Dedifferentiated amniotic fluid mesenchymal stem cell (primary cell): ENCODE measurements around the gene ZNF18.
"Not testable (repeated sequence)": the region's sequence is repeated elsewhere in the genome, so short reads cannot be mapped to it uniquely, and the experiment has no call there.

Experiments
- DNase-seq: peaks from one replicate; pipeline ENCODE4 v3.0.0-alpha.2; 2016; ENCODE audit errors: extremely low spot score

The ZNF18 gene

DNA sequence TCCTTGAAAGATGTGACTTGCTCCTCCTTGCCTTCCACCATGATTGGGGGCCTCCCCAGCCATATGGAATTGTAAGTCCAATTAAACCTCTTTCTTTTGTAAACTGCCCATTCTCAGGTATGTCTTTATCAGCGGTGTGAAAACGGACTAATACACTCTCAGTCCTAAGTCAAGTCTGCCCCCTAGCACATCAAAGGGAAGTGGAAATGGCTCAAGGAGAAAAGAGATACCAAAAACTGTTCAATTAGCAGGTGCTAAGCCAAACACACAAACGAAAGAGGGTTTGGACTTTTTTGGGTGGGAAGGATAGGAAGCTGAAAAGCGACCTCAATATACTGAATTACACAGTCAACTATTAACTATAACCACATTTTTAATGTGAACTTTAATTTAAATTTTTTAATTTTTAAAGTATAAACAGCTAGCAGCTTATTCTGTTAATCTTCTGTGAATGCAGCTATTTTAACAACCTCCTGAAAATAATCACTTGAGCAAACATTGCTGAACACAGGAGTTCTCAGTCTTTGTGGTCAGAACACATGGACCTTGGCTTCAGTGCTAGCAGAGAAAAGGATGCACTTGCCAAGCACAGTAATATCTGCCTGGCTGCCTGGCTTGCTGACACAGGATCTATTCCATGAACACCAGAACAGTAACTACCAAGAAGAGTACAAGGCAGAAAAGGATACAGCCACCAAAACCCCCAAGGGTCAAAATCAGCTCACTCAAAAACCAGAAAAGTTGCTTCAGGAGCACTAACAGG is 10.9 kb downstream of the ZNF18 start:
- DNase-seq = no peak

DNA sequence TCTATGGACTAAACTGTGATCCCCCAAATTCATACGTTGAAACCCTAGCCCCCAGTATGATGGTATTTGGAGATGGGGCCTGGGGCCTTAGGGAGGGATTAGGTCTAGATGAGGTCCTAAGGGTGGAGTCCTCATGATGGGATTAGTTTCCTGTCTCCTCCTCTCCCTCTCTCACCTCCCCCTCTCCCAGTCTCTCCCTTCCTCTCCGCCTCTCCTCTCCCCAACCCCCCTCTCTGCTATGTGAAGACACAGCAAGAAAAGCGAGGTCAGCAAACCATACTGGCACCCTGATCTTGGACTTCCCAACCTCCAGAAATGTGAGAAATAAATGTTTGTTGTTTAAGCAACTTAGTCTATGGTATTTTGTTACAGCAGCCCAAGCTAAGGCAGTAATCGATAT is 15.4 kb downstream of the ZNF18 start:
- DNase-seq = no peak

DNA sequence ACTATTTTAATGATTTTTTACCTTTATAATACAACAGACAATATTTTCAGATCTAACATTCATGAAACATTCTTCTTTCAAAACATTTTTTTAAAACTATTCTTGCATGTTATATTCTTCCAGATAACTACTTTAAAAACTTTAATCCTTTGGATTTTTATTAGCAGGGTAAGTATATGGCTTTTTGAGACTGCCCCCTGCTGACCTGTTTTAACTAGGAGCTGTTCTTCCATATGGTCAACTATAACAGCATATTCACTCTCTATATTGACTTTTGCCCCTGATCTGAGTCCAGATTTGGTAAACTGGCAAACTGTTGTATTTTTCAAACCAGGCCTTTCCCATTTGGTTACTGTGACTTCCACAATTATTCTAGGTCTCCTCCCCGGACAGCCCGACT is 16.5 kb downstream of the ZNF18 start:
- no peak for DNase-seq

GRCh38 chr17:11979795-11980194 is 17.5 kb downstream of the ZNF18 start:
- DNase-seq = no peak

DNA sequence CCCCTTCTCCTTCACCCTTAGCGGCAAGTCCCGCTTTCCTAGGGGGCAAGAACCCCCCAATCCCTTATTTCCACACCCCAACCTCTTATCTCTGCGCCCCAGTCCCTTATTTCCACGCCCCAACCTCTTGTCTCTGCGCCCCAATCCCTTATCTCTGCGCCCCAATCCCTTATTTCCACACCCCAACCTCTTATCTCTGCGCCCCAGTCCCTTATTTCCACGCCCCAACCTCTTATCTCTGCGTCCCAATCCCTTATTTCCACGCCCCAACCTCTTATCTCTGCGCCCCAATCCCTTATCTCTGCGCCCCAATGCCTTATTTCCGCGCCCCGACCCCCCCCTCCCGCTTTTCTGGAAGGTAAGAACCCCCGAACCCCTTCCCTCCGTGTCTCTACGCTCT is 24.5 kb downstream of the ZNF18 start:
- not testable (repeated sequence) for DNase-seq

DNA sequence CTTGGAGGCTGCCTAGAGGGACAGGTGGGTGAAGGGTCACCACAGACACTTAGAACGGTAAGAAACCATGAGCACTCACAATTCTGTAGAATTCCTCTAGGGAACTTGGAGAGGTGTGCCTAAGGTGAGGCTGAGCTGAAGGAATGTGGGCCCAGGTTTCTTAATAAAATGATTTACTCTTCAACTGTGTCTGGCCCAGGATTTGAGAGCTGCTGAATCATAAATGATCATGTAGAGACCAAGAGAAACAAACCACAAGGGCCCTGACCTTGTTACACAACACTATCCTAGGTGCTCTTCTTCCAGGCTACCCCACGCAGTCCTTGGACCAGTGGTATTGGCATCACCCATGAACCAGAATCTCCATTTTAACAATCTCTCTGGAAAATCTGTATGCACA is 27.7 kb downstream of the ZNF18 start:
- DNase-seq = no peak

- DNase-seq = no peak
Observed at GRCh38 chr17:11954936-11955335, 42.3 kb downstream of the ZNF18 start.

- no peak for DNase-seq
Observed at GRCh38 chr17:11953924-11954323, 43.4 kb downstream of the ZNF18 start.

DNA sequence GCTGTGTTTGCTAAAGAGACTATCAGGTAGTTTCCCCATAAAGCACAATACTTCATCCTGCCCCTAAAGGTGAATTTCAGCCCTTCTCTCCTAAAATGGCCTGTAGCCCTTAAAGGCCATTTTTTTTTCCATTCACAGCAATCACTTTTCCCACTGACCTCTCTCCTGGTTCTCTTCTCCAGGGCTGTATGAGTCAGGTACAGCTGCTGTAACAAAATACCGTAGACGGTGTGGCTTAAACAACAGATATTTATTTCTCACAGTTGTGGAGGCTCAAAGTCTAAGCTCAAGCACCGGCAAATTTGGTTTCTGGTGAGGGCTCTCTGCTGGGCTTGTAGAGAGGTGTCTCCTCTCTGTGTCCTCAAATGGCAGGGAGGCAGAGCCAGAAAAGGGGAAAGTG is 44.7 kb downstream of the ZNF18 start:
- no peak for DNase-seq

DNA sequence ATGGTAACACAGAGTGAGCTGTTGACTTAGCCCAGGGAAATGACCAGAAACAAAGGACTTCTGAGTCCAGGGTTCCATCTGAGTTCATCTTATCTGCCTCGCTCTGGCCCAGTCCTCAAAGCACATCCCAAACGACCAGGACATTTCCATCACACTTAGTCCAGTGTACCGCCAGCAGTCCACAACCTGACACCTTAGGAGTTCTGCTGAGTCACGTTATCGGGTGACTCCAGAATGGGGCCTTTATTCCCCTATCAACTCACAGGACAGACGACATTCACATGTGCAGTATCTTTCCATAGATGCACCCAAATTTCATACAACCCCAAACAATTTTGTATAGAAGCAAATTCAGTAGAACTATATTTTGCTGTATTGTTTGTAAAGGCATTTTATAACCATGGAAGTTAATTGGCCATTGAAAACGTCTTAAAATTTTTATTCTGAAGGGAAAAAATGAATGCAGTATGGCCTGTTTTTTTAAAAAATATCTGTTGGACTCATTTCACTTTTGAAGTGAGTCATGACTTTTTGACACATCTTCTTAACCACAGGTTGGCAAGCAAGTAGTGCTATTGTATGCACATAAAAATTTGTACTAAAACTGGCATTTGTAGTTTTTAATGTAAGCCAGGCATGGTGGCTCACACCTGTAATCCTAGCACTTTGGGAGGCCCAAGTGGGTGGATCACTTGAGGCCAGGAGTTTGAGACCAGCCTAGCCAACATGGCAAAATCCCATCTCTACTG is 46.3 kb downstream of the ZNF18 start:
- DNase-seq = no peak

- not testable (repeated sequence) for DNase-seq
Observed at GRCh38 chr17:11949571-11949970, 47.7 kb downstream of the ZNF18 start.

GRCh38 chr17:11948789-11949188 is 48.5 kb downstream of the ZNF18 start:
- peak; percentile 59 for DNase-seq

DNA sequence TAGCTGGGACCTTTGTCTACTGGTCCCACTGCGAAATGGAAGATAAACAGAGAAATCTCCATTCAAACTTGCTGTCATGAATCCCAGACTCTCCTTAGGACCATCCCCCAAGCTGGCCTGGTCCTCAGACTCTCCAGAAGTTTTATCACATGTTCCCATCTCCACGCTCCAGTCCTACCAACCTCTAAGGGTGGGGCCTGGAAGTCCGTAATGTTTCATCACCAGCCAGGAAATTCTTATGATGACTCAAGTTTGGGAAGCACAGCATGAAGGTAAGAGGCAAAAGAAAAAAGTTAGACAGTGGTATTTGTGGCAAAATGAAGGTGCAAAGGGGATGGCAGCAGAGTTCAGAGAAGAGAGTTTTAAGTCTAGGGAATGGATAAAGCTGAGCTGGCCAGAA is 52.7 kb downstream of the ZNF18 start:
- DNase-seq = no peak

DNA sequence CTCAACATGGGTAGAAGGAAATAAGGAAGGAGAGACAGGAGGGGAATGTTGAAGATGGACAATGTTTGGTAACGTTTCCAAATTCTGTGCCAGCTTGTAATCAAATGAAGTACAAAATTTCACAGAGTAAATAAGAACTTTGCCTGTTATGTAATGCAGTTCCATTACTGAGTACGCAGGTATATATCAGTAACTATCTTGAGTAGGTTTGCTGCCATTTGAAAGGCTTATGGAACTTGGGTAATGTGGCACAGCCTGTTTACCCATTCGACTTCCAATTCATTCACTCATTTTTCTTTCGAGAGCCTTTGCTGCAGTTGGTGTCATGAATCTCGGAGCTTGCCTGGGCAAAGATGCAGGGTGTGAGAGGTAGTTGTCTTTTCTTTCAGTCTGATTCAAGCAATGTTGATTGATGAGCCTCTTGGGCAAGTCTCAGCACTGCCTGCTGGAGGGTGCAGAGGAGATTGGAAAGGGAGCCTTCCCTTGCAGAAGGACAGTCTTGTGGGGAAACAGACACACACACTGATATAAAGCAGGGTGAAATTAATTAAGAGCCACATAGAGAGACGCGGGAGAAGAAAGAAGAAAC is 53.4 kb downstream of the ZNF18 start:
- DNase-seq = no peak

GRCh38 chr17:11943086-11943485 is 54.2 kb downstream of the ZNF18 start:
- DNase-seq = not testable (repeated sequence)

DNA sequence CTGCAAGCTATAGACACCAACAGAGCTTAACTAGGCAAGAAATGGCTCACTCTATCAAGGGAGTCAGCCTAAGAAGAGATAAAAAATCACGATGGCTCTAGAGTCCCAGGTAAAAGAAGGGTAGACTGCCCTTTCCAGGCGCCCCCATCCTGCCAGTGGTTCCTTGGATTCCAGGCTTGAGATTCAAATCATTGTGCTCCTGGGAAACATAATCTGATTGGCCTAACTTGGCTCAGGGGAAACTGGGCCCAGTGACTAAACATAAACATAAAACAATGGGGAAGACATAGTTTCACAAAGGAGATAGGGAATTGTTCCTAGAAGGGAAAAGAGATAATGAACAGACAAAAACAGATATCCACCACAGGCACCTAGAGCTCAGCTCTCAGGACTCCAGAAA is 56.4 kb downstream of the ZNF18 start:
- DNase-seq = no peak

DNA sequence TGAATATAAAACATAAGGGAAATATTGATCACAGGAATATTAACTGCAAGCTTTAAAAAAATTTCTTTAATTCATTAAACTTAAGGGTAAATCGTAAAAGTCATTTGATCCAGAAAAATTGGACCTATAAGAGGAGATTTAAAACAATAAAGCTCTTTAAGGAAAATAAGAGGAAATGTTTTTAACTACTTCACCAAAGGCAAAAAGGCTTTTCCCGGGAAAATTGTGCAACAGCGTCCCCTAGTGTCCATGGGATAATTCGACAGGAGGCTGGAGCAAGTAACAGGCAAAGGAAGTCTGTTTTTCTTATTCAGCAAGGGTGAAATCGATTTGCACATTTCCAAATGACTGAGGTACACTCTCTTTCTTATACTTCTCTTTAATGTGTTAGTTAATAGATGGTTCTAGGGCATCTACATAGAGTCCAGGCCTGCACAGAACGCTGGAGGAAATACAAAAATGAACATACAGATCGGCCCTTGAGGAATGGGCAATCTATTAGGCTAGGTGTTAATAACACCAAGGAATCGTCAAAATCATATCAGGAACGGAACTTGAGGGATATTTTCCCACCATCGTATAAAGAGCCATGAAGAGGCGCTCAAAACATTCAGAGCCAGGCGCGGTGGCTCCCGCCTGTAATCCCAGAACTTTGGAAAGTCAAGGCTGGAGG is 61.4 kb downstream of the ZNF18 start:
- peak; percentile 24 for DNase-seq

- DNase-seq = no peak
Observed at GRCh38 chr17:11932337-11932898, 64.9 kb downstream of the ZNF18 start.

GRCh38 chr17:11928436-11928835 is 68.8 kb downstream of the ZNF18 start:
- no peak for DNase-seq
